H1 (cell line): Measurements from ENCODE around the gene KBTBD12. TPM values are rescaled to one million over a fixed set of nuclear protein-coding genes. Genes with fewer than 3 reads are reported as not detected.

ENCODE experiments used
- CTCF ChIA-PET: fragments of 300-600 bp; sonication (Branson Sonifier 250); formaldehyde crosslinking; loops from one replicate; lab custom pipeline; 2021; ENCODE audit not compliant: partially characterized antibody; lab: Charles Lee
- POLR2A ChIA-PET: fragments of 300-600 bp; sonication (Branson Sonifier 250); formaldehyde crosslinking; loops from one replicate; lab custom pipeline; 2021; ENCODE audit warnings: inconsistent platforms; ENCODE audit not compliant: partially characterized antibody; lab: Charles Lee
- DNase-seq, 2 experiments: peaks; one replicate each; pipeline versions ENCODE4 v3.0.0 to v3.0.0-alpha.2; 2010 to 2022; ENCODE audit warnings: low spot score in 2 of 2, low read depth in 1 of 2, mixed read lengths in 1 of 2
- FAIRE-seq: peaks from 2 replicates; lab custom pipeline; 2011; peaks lifted over from hg19 to GRCh38; lab: Jason Lieb, UNC
- H2AFZ ChIP-seq: 2 replicates; pipeline ENCODE4 v1.8.1; 2012; ENCODE audit warnings: low read length, inconsistent platforms
- H2AK5ac ChIP-seq: 2 replicates; pipeline ENCODE4 v1.6.1; 2013; ENCODE audit warnings: low read depth, low read length
- H2BK120ac ChIP-seq: replicated peaks from 2 replicates; pipeline ENCODE3; 2013; ENCODE audit warnings: low read depth, low read length, inconsistent platforms
- H2BK12ac ChIP-seq: 2 replicates; pipeline ENCODE4 v1.6.1; 2013; ENCODE audit warnings: low read depth, low read length
- H2BK15ac ChIP-seq: 2 replicates; pipeline ENCODE4 v1.6.1; 2013; ENCODE audit warnings: low read length
- H2BK20ac ChIP-seq: 2 replicates; pipeline ENCODE4 v1.6.1; 2013; ENCODE audit warnings: low read length
- H2BK5ac ChIP-seq: 2 replicates; pipeline ENCODE4 v1.6.1; 2013; ENCODE audit warnings: low read depth, low read length
- H3K14ac ChIP-seq: 2 replicates; pipeline ENCODE4 v1.6.1; 2013; ENCODE audit warnings: inconsistent platforms; ENCODE audit not compliant: insufficient read length
- H3K18ac ChIP-seq: 2 replicates; pipeline ENCODE4 v1.6.1; 2013; ENCODE audit warnings: low read length; ENCODE audit errors: extremely low read depth
- H3K23ac ChIP-seq: 2 replicates; pipeline ENCODE4 v1.6.1; 2013; ENCODE audit warnings: inconsistent platforms; ENCODE audit not compliant: insufficient read length
- H3K23me2 ChIP-seq: 2 replicates; pipeline ENCODE4 v1.6.1; 2013; ENCODE audit warnings: low read depth, low read length
- H3K27ac ChIP-seq: 2 replicates; pipeline ENCODE4 v1.6.1; 2011; ENCODE audit warnings: low read depth, low read length, inconsistent platforms
- H3K27me3 ChIP-seq, 4 experiments: replicated peaks in 1 of 4; 1 replicate in 1 of 4; 2 replicates in 3 of 4; pipeline versions ENCODE4 v1.6.1 to v1.8.1; 2011 to 2013; ENCODE audit warnings: low read length in 3 of 4, mild to moderate bottlenecking in 3 of 4, inconsistent platforms in 2 of 4, mixed read lengths in 2 of 4, moderate library complexity in 1 of 4; ENCODE audit not compliant: control insufficient read depth in 3 of 4, insufficient read depth in 3 of 4; ENCODE audit errors: extremely low read depth in 1 of 4
- H3K36me3 ChIP-seq, 4 experiments: 2 replicates each; pipeline versions ENCODE4 v1.6.1 to v1.8.1; 2011 to 2013; ENCODE audit warnings: mild to moderate bottlenecking in 4 of 4, low read length in 3 of 4, moderate library complexity in 2 of 4, control low read depth in 1 of 4, inconsistent platforms in 1 of 4; ENCODE audit not compliant: insufficient read depth in 4 of 4, control insufficient read depth in 2 of 4
- H3K4ac ChIP-seq: replicated peaks from 2 replicates; pipeline ENCODE3; 2013; ENCODE audit warnings: low read length, low read depth, mixed read lengths, inconsistent platforms; ENCODE audit not compliant: insufficient read length
- H3K4me1 ChIP-seq, 4 experiments: replicated peaks in 1 of 4; 1 replicate in 1 of 4; 2 replicates in 3 of 4; pipeline versions ENCODE4 v1.6.1 to v1.8.1; 2011 to 2013; ENCODE audit warnings: low read length in 3 of 4, inconsistent platforms in 2 of 4, mixed read lengths in 1 of 4; ENCODE audit not compliant: insufficient read depth in 4 of 4, control insufficient read depth in 3 of 4
- H3K4me2 ChIP-seq, 2 experiments: 2 replicates each; pipeline versions ENCODE4 v1.6.1 to v1.8.1; 2011 to 2013; ENCODE audit warnings: low read depth in 2 of 2, low read length in 2 of 2, control low read depth in 1 of 2, inconsistent platforms in 1 of 2, mild to moderate bottlenecking in 1 of 2; ENCODE audit not compliant: insufficient read depth in 1 of 2
- H3K4me3 ChIP-seq, 4 experiments: fragments of 200-600, 300-600 bp in 1 of 4; sonication (generic), shearing (Covaris generic), sonication (Bioruptor Twin) in 1 of 4; 2 replicates each; pipeline versions ENCODE4 v1.5.1 to v1.8.1; 2011 to 2016; ENCODE audit warnings: low read length in 4 of 4, low read depth in 3 of 4, control low read depth in 2 of 4, inconsistent platforms in 2 of 4, mild to moderate bottlenecking in 2 of 4, mixed read lengths in 1 of 4, moderate library complexity in 1 of 4; ENCODE audit not compliant: insufficient read depth in 2 of 4; ENCODE audit errors: extremely low read depth in 1 of 4
- H3K56ac ChIP-seq: replicated peaks from 2 replicates; pipeline ENCODE3; 2013; ENCODE audit warnings: low read depth, mild to moderate bottlenecking, mixed read lengths, low read length, inconsistent platforms; ENCODE audit not compliant: insufficient read length
- H3K79me1 ChIP-seq: 2 replicates; pipeline ENCODE4 v1.6.1; 2013; ENCODE audit warnings: low read depth, low read length, control low read depth
- H3K79me2 ChIP-seq, 2 experiments: 2 replicates each; pipeline versions ENCODE4 v1.6.1 to v1.8.1; 2012 to 2013; ENCODE audit warnings: low read length in 2 of 2, mild to moderate bottlenecking in 2 of 2, inconsistent platforms in 1 of 2; ENCODE audit not compliant: insufficient read depth in 2 of 2, control insufficient read depth in 1 of 2
- H3K9ac ChIP-seq, 4 experiments: replicated peaks in 1 of 4; 1 replicate in 1 of 4; 2 replicates in 3 of 4; pipeline versions ENCODE4 v1.6.1 to v1.8.1; 2011 to 2013; ENCODE audit warnings: low read depth in 3 of 4, low read length in 3 of 4, control low read depth in 2 of 4, mild to moderate bottlenecking in 2 of 4, moderate library complexity in 2 of 4, inconsistent platforms in 1 of 4; ENCODE audit errors: extremely low read depth in 1 of 4
- H3K9me3 ChIP-seq, 2 experiments: 2 replicates each; pipeline versions ENCODE4 v1.6.1 to v1.8.1; 2012 to 2013; ENCODE audit warnings: mild to moderate bottlenecking in 2 of 2, moderate library complexity in 2 of 2, control low read depth in 1 of 2, inconsistent platforms in 1 of 2, low read depth in 1 of 2, low read length in 1 of 2, mixed read lengths in 1 of 2; ENCODE audit not compliant: insufficient read depth in 2 of 2
- H4K20me1 ChIP-seq, 2 experiments: replicated peaks in 1 of 2; 2 replicates each; pipeline versions ENCODE3 to v1.8.1; 2011 to 2013; ENCODE audit warnings: inconsistent platforms in 2 of 2, low read length in 2 of 2, mild to moderate bottlenecking in 1 of 2; ENCODE audit not compliant: insufficient read depth in 2 of 2, control insufficient read depth in 1 of 2
- H4K5ac ChIP-seq: 2 replicates; pipeline ENCODE4 v1.6.1; 2013; ENCODE audit warnings: low read length, low read depth, mixed read lengths, inconsistent platforms; ENCODE audit not compliant: insufficient read length
- H4K8ac ChIP-seq: 2 replicates; pipeline ENCODE4 v1.8.0; 2013; ENCODE audit warnings: mild to moderate bottlenecking, moderate library complexity, low read length, inconsistent platforms; ENCODE audit not compliant: insufficient read depth; ENCODE audit errors: extremely low read depth
- H4K91ac ChIP-seq: replicated peaks from 2 replicates; pipeline ENCODE3; 2013; ENCODE audit warnings: low read length, mixed read lengths, inconsistent platforms; ENCODE audit not compliant: insufficient read length
- EGR1 ChIP-seq: IDR thresholded peaks from 2 replicates; pipeline ENCODE4 v1.6.1; 2011; ENCODE audit warnings: low read depth, low read length, borderline replicate concordance
- EZH2 ChIP-seq: fragments of 200-600 bp; sonication (generic); IDR thresholded peaks from 2 replicates; pipeline ENCODE4 v1.7.1; 2012; ENCODE audit warnings: low read depth, mild to moderate bottlenecking, moderate library complexity, low read length, inconsistent platforms; ENCODE audit not compliant: severe bottlenecking
- KDM1A ChIP-seq: fragments of 200-600, 300-600 bp; sonication (generic); IDR thresholded peaks from 2 replicates; pipeline ENCODE4 v1.7.1; 2016; ENCODE audit warnings: mild to moderate bottlenecking, low read length, borderline replicate concordance
- NANOG ChIP-seq: IDR thresholded peaks from 2 replicates; pipeline ENCODE4 v1.6.1; 2011; ENCODE audit warnings: low read length, low read depth, mild to moderate bottlenecking, inconsistent platforms; ENCODE audit not compliant: insufficient read depth, poor library complexity, severe bottlenecking
- RBBP5 ChIP-seq: IDR thresholded peaks from 2 replicates; pipeline ENCODE4 v1.7.1; 2012; ENCODE audit warnings: low read depth, mild to moderate bottlenecking, inconsistent platforms, low read length, moderate library complexity, borderline replicate concordance
- SAP30 ChIP-seq: fragments of 300-600 bp; sonication (generic); IDR thresholded peaks from 2 replicates; pipeline ENCODE4 v1.7.1; 2012; ENCODE audit warnings: low read length, moderate library complexity, mild to moderate bottlenecking, inconsistent platforms; ENCODE audit not compliant: insufficient read depth, insufficient replicate concordance
- SP2 ChIP-seq: IDR thresholded peaks from 2 replicates; pipeline ENCODE4 v1.6.1; 2012; ENCODE audit warnings: mild to moderate bottlenecking, low read length, inconsistent platforms
- TAF1 ChIP-seq: IDR thresholded peaks from 2 replicates; pipeline ENCODE4 v1.6.1; 2011; ENCODE audit warnings: mild to moderate bottlenecking, low read depth, low read length
- WGBS, 2 experiments: shearing (Covaris generic) in 1 of 2; methylation state at CpG; one replicate each; pipeline versions ENCODE4 v1.1.6 to v1.1.7; 2013 to 2015; ENCODE audit warnings: low lambda C conversion rate in 2 of 2, mixed read lengths in 2 of 2, inconsistent platforms in 1 of 2, low coverage in 1 of 2, missing lambda C conversion rate in 1 of 2; ENCODE audit not compliant: insufficient replicate concordance in 2 of 2, insufficient coverage in 1 of 2, insufficient read length in 1 of 2; ENCODE audit errors: extremely low coverage in 1 of 2, missing lambda C conversion rate in 1 of 2; 5-methylcytosine and 5-hydroxymethylcytosine counted together
- polyA plus RNA-seq, 7 experiments: library from polyadenylated mRNA; depleted of rRNA in 3 of 7; stranded (reverse) in 5 of 7; unstranded in 2 of 7; fragments of >200 nt in 5 of 7; fragments of 200-250 nt in 2 of 7; gene quantifications; 1 replicate in 5 of 7; 2 replicates in 1 of 7; 4 replicates in 1 of 7; pipeline versions ENCODE4 v1.2.1 to v1.2.3, GENCODE V29; 2011 to 2013; ENCODE audit warnings: missing spikeins in 2 of 7, mixed read lengths in 2 of 7
- total RNA-seq: library from RNA; stranded (reverse); fragmentation: NEBNext Ultra II Directional; extraction: Animal tissue kit (Norgen Biotek cat#: 25700); gene quantifications from 2 replicates; pipeline ENCODE4 v1.2.1, GENCODE V29; 2021
- TF ChIP-seq, protein P1 (sequence below): IDR thresholded peaks from 2 replicates; pipeline ENCODE4 v1.6.1; 2011; ENCODE audit warnings: low read depth, mild to moderate bottlenecking, low read length; ENCODE audit not compliant: insufficient read depth

Gene KBTBD12
- total and polyA plus RNA-seq, 2 of the 8 experiments (the other 6 are each of a cell fraction or from before 2014, with no cell fraction given), result 0.33 to 0.63 TPM

DNA sequence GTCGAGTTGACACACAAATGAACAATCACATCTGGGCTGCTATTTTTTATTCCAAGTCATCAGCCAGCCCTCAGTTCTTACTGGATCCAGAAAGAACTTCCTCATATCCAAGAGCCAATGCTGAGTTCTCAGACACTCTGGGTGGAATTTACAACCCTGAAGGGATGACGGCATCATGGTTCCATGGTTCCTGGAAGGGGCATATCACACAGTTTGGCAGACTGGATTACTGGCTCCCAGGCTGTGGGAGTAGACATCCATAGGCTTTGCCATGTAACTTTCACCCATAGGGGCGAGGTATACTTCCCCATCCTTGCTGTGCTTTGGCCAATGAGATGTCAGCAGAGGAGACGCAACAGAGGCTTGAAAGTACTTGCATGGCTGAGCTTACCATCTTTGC is 26.9 kb upstream of the KBTBD12 start:
- H3K56ac ChIP-seq, result no peak overlapping the region
- H4K8ac ChIP-seq, result no peak overlapping the region
- no peak overlapping the region for H3K4me2 ChIP-seq
- no peaks in the 10 kb centered on the region for H3K79me1 ChIP-seq
- POLR2A ChIA-PET, result no interaction called here
- no peak overlapping the region for H3K4ac ChIP-seq
- H4K20me1 ChIP-seq, result no peaks in the 10 kb centered on the region
- no peaks in the 10 kb centered on the region; a peak in 1 of 7 replicates for H3K27me3 ChIP-seq
- no peak overlapping the region for H3K9ac ChIP-seq
- no peak overlapping the region for H2BK120ac ChIP-seq
- peaks cover 0 to 5% (median 1%) of the 10 kb centered on the region in 4 experiments; a peak in 3 of 7 replicates for H3K4me1 ChIP-seq
- H2BK5ac ChIP-seq, result no peak overlapping the region
- no peak overlapping the region for H3K4me3 ChIP-seq
- H2AK5ac ChIP-seq, result no peak overlapping the region
- no peak overlapping the region for H2BK15ac ChIP-seq
- no peak overlapping the region for H4K5ac ChIP-seq
- H2BK20ac ChIP-seq, result 0 out of 2 replicates have a peak overlapping the region, but pooled peaks have one; percentile 32
- no peak overlapping the region for H3K23ac ChIP-seq
- H3K23me2 ChIP-seq, result no peaks in the 10 kb centered on the region
- CTCF ChIA-PET, result interaction anchor here (0.6 to 3.3 kb wide), 5 partner anchors 27 to 191 kb away, joined by 3 to 13 read pairs (median 3); partner anchors contain the start of gene KBTBD12
- H3K18ac ChIP-seq, result no peak overlapping the region
- no peak overlapping the region for H2BK12ac ChIP-seq
- H2AFZ ChIP-seq, result 0 out of 2 replicates have a peak overlapping the region, but pooled peaks have one; percentile 3
- FAIRE-seq, result no peak
- WGBS, 2 experiments, result 86% methylated on average over 4 of the region's 4 CpGs; no CpG with 5 or more reads in 1 of the 2 experiments
- H3K79me2 ChIP-seq, result no peaks in the 10 kb centered on the region
- H3K9me3 ChIP-seq, result no peaks in the 10 kb centered on the region
- DNase-seq, result no peak
- no peak overlapping the region for H3K14ac ChIP-seq
- H3K27ac ChIP-seq, result no peak overlapping the region
- H3K36me3 ChIP-seq, result no peaks in the 10 kb centered on the region
- H4K91ac ChIP-seq, result no peak overlapping the region
- TF ChIP-seq SP2, result no peak
- TF ChIP-seq RBBP5, result no peak
- TF ChIP-seq TAF1, result no peak
- TF ChIP-seq, protein P1, sequence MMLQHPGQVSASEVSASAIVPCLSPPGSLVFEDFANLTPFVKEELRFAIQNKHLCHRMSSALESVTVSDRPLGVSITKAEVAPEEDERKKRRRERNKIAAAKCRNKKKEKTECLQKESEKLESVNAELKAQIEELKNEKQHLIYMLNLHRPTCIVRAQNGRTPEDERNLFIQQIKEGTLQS, result no peak
- no peak for TF ChIP-seq KDM1A
- no peak for TF ChIP-seq SAP30
- TF ChIP-seq EGR1, result no peak
- no peak for TF ChIP-seq NANOG
- no peak for TF ChIP-seq EZH2
